WTC11 (cell line): Measurements from ENCODE around the gene NKAIN2. TPM values are rescaled to one million over a fixed set of nuclear protein-coding genes. Genes with fewer than 3 reads are reported as not detected.
A peak's percentile ranks its signal among the peaks of the same experiment; 100 is the strongest.

Experiments
- ATAC-seq: fragments of 200-7000 bp; cut with Tn5 transposase; 2 replicates; pipeline ENCODE4 v1.10.0; 2021; ENCODE audit warnings: mild to moderate bottlenecking, moderate library complexity
- CTCF ChIA-PET: fragments of 300-600 bp; sonication (Branson Sonifier 250); formaldehyde crosslinking; loops from one replicate; lab custom pipeline; 2021; ENCODE audit warnings: antibody characterized with exemption; lab: Charles Lee
- POLR2A ChIA-PET: fragments of 350-600 bp; sonication (Branson Sonifier 250); formaldehyde crosslinking; loops from one replicate; lab custom pipeline; 2021; ENCODE audit warnings: antibody characterized with exemption; lab: Charles Lee
- DNase-seq: peaks from one replicate; pipeline ENCODE4 v3.0.0; 2021; ENCODE audit warnings: low spot score
- H3K27ac Mint-ChIP-seq: 2 replicates; pipeline ENCODE4 v1.8.0; 2021; ENCODE audit warnings: mixed read lengths
- H3K27me3 Mint-ChIP-seq: 2 replicates; pipeline ENCODE4 v1.8.0; 2021; ENCODE audit warnings: low read depth, mild to moderate bottlenecking, moderate library complexity, mixed read lengths
- H3K36me3 Mint-ChIP-seq: 2 replicates; pipeline ENCODE4 v1.8.0; 2021; ENCODE audit warnings: mixed read lengths
- H3K4me1 Mint-ChIP-seq: 2 replicates; pipeline ENCODE4 v1.8.0; 2022; ENCODE audit warnings: mixed read lengths
- H3K4me3 Mint-ChIP-seq: 2 replicates; pipeline ENCODE4 v1.8.0; 2021; ENCODE audit warnings: mild to moderate bottlenecking, moderate library complexity, mixed read lengths
- H3K9me3 Mint-ChIP-seq: 2 replicates; pipeline ENCODE4 v1.8.0; 2021; ENCODE audit warnings: mixed read lengths
- CBFB ChIP-seq: sonication (generic); formaldehyde crosslinking; IDR thresholded peaks from 2 replicates; pipeline ENCODE4 v1.8.1; 2022; ENCODE audit warnings: mild to moderate bottlenecking, low read depth, missing genetic modification reagents
- CDX4 ChIP-seq: fragments of 250-450 bp; sonication (Bioruptor Pico); IDR thresholded peaks from 2 replicates; pipeline ENCODE4 v1.9.0; 2021; ENCODE audit warnings: moderate library complexity, mild to moderate bottlenecking, inconsistent platforms, borderline replicate concordance
- E2F4 ChIP-seq: sonication (generic); formaldehyde crosslinking; IDR thresholded peaks from 2 replicates; pipeline ENCODE4 v1.8.1; 2022; ENCODE audit warnings: low read depth, mild to moderate bottlenecking, moderate library complexity, missing genetic modification reagents, borderline replicate concordance
- E2F5 ChIP-seq: sonication (generic); formaldehyde crosslinking; IDR thresholded peaks from 2 replicates; pipeline ENCODE4 v1.8.1; 2022; ENCODE audit warnings: mild to moderate bottlenecking, moderate library complexity, missing genetic modification reagents
- EMX1 ChIP-seq: fragments of 250-450 bp; sonication (Bioruptor Pico); IDR thresholded peaks from 2 replicates; pipeline ENCODE4 v1.8.0; 2021; ENCODE audit warnings: mild to moderate bottlenecking
- FOXP1 ChIP-seq: sonication (generic); formaldehyde crosslinking; IDR thresholded peaks from 2 replicates; pipeline ENCODE4 v1.8.0; 2022; ENCODE audit warnings: missing genetic modification reagents, mild to moderate bottlenecking, moderate library complexity, borderline replicate concordance
- FOXP4 ChIP-seq: sonication (generic); formaldehyde crosslinking; IDR thresholded peaks from 2 replicates; pipeline ENCODE4 v1.8.0; 2022; ENCODE audit warnings: mild to moderate bottlenecking, missing genetic modification reagents
- GTF2I ChIP-seq: fragments of 250-450 bp; sonication (Bioruptor Pico); conservative IDR thresholded peaks from 2 replicates; pipeline ENCODE4 v1.4.0; 2021; ENCODE audit warnings: mild to moderate bottlenecking
- HMGXB4 ChIP-seq: sonication (generic); formaldehyde crosslinking; IDR thresholded peaks from 2 replicates; pipeline ENCODE4 v1.8.1; 2023; ENCODE audit warnings: mild to moderate bottlenecking, moderate library complexity, missing genetic modification reagents
- JUN ChIP-seq: sonication (generic); formaldehyde crosslinking; IDR thresholded peaks from 2 replicates; pipeline ENCODE4 v1.8.0; 2023; ENCODE audit warnings: mild to moderate bottlenecking, missing genetic modification reagents
- MAX ChIP-seq: sonication (generic); formaldehyde crosslinking; IDR thresholded peaks from 2 replicates; pipeline ENCODE4 v1.8.0; 2022; ENCODE audit warnings: mild to moderate bottlenecking, missing genetic modification reagents
- MYBL2 ChIP-seq: sonication (generic); formaldehyde crosslinking; IDR thresholded peaks from 2 replicates; pipeline ENCODE4 v1.8.1; 2023; ENCODE audit warnings: mild to moderate bottlenecking, moderate library complexity, missing genetic modification reagents
- OVOL2 ChIP-seq: fragments of 250-450 bp; sonication (Bioruptor Pico); IDR thresholded peaks from 2 replicates; pipeline ENCODE4 v1.9.0; 2021; ENCODE audit warnings: mild to moderate bottlenecking, borderline replicate concordance
- ZNF317 ChIP-seq: sonication (generic); formaldehyde crosslinking; IDR thresholded peaks from 2 replicates; pipeline ENCODE4 v1.8.1; 2023; ENCODE audit warnings: low read depth, mild to moderate bottlenecking, moderate library complexity, missing genetic modification reagents, borderline replicate concordance
- ZNF396 ChIP-seq: fragments of 250-450 bp; sonication (Bioruptor Pico); IDR thresholded peaks from 2 replicates; pipeline ENCODE4 v1.8.0; 2021; ENCODE audit warnings: mild to moderate bottlenecking, moderate library complexity, borderline replicate concordance
- total RNA-seq: library from RNA; stranded (reverse); gene quantifications from 3 replicates; pipeline ENCODE4 v1.2.3, GENCODE V29; 2021

Gene NKAIN2
- total RNA-seq, 1 experiment from 2014 or later: 0.33 TPM

- no peak for ATAC-seq
- CTCF ChIA-PET: no interaction called here
- DNase-seq: no peak
- H3K27me3 Mint-ChIP-seq: no peaks in the 10 kb centered on the region
- POLR2A ChIA-PET: no interaction called here
- no peak for TF ChIP-seq JUN (CRISPR knock-in tag)
- no peak for TF ChIP-seq FOXP1 (CRISPR knock-in tag)
- TF ChIP-seq E2F4 (CRISPR knock-in tag): no peak
- TF ChIP-seq MYBL2 (CRISPR knock-in tag): no peak
- no peak for TF ChIP-seq OVOL2 (CRISPR knock-in tag)
- no peak for TF ChIP-seq CBFB (CRISPR knock-in tag)
- TF ChIP-seq MAX (CRISPR knock-in tag): no peak
- no peak for TF ChIP-seq E2F5 (CRISPR knock-in tag)
- TF ChIP-seq, all 79 proteins: peak for 0
- Mint-ChIP-seq H3K9me3 (no peaks in the 10 kb centered on the region), H3K27ac (no peak overlapping the region), H3K36me3 (no peaks in the 10 kb centered on the region), H3K4me3 (no peak overlapping the region), H3K4me1 (no peaks in the 10 kb centered on the region; the same call in 1 of the 2 replicates)
Observed at GRCh38 chr6:124090491-124090890, 286.8 kb downstream of the NKAIN2 start.

GRCh38 chr6:124099520-124099919, 295.9 kb downstream of the NKAIN2 start:
- POLR2A ChIA-PET: interaction anchor here (0.5 kb wide), 1 partner anchor 22 kb away, joined by 3 read pairs; no protein-coding TSS in a partner anchor
- no peaks in the 10 kb centered on the region for H3K9me3 Mint-ChIP-seq
- ATAC-seq (peak; percentile 88), DNase-seq (no peak)
- H3K4me1 Mint-ChIP-seq: peaks cover 7% of the 10 kb centered on the region
- no peaks in the 10 kb centered on the region for H3K36me3 Mint-ChIP-seq
- no peak overlapping the region for H3K27ac Mint-ChIP-seq
- peak; percentile 71; the same call in 1 of the 2 replicates for TF ChIP-seq ZNF317 (CRISPR knock-in tag)
- no peak for TF ChIP-seq CDX4 (CRISPR knock-in tag)
- no peak for TF ChIP-seq ZNF396
- TF ChIP-seq FOXP4 (CRISPR knock-in tag): no peak
- TF ChIP-seq HMGXB4: no peak
- no peak overlapping the region for H3K4me3 Mint-ChIP-seq
- CTCF ChIA-PET: no interaction called here
- H3K27me3 Mint-ChIP-seq: no peaks in the 10 kb centered on the region

GRCh38 chr6:124110514-124110913, 306.8 kb downstream of the NKAIN2 start:
- TF ChIP-seq GTF2I (CRISPR knock-in tag) (0 out of 2 replicates have a peak, but pooled peaks have one; percentile 36), EMX1 (CRISPR knock-in tag) (no peak)
- TF ChIP-seq, all 79 proteins: peak for 1
- DNase-seq (no peak), ATAC-seq (no peak)
- ChIA-PET POLR2A (no interaction called here), CTCF (no interaction called here)
- Mint-ChIP-seq H3K4me3 (no peak overlapping the region), H3K9me3 (peaks cover 11% of the 10 kb centered on the region), H3K4me1 (no peaks in the 10 kb centered on the region), H3K27ac (no peak overlapping the region), H3K36me3 (no peaks in the 10 kb centered on the region), H3K27me3 (no peaks in the 10 kb centered on the region)
